OCI-LY1 (cell line): Measurements from ENCODE around the gene FCRLA.

Experiments used
- EZH2 ChIP-seq: fragments of 200-600 bp; sonication (generic), shearing (Covaris generic); IDR thresholded peaks from 2 replicates; pipeline ENCODE4 v1.8.0; 2017; ENCODE audit warnings: borderline replicate concordance, mixed run types, mild to moderate bottlenecking, antibody characterized with exemption, low read length, moderate library complexity, mixed read lengths
- TF ChIP-seq, protein P1 (sequence below): fragments of 200-600 bp; sonication (generic), shearing (Covaris generic); IDR thresholded peaks from 2 replicates; pipeline ENCODE4 v1.5.1; 2017; ENCODE audit warnings: mild to moderate bottlenecking, antibody characterized with exemption, low read length, moderate library complexity, mixed read lengths

DNA sequence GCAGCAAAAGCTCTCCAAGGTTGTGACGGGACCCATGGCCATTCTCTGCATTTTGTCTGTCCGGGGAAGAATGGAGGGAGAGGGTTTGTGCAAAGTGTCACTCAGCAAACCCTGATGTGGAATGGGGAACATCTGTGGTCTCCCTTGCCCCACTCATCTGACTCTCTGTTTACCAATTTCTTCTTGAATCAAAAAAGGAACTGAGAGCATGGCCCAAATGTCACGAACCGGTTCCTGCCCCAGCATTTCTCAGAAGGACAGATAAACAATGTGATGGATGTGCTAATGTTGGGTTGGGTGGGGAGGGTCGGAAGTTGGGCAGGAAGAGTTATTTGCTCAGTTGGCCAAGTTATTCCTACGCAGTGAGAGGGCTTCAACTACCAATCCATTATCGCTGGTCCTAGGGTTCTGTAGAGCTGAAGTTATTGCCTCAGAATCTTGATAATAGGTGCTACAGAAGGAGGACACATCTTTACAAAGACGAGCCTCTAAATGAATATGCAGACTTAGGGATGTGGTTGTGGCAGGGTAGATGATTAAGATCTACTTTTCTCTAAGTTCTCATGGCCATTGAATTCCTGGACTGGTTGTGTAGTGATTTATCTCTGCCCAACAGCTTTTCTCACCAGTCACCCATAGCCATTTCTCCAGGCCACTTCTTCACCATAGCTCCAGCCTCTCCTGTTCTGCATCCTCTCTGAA, 33.0 kb downstream of the FCRLA start:
- TF ChIP-seq, protein P1, sequence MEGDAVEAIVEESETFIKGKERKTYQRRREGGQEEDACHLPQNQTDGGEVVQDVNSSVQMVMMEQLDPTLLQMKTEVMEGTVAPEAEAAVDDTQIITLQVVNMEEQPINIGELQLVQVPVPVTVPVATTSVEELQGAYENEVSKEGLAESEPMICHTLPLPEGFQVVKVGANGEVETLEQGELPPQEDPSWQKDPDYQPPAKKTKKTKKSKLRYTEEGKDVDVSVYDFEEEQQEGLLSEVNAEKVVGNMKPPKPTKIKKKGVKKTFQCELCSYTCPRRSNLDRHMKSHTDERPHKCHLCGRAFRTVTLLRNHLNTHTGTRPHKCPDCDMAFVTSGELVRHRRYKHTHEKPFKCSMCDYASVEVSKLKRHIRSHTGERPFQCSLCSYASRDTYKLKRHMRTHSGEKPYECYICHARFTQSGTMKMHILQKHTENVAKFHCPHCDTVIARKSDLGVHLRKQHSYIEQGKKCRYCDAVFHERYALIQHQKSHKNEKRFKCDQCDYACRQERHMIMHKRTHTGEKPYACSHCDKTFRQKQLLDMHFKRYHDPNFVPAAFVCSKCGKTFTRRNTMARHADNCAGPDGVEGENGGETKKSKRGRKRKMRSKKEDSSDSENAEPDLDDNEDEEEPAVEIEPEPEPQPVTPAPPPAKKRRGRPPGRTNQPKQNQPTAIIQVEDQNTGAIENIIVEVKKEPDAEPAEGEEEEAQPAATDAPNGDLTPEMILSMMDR = no peak
- TF ChIP-seq EZH2 = no peak
